ENCODE data around the gene LARP1. TPM values are rescaled to one million over a fixed set of nuclear protein-coding genes. Genes with fewer than 3 reads are reported as not detected.

LARP1 gene
- total and polyA plus RNA-seq, 2 experiments from 2014 or later, result 133 to 302 TPM

DNA sequence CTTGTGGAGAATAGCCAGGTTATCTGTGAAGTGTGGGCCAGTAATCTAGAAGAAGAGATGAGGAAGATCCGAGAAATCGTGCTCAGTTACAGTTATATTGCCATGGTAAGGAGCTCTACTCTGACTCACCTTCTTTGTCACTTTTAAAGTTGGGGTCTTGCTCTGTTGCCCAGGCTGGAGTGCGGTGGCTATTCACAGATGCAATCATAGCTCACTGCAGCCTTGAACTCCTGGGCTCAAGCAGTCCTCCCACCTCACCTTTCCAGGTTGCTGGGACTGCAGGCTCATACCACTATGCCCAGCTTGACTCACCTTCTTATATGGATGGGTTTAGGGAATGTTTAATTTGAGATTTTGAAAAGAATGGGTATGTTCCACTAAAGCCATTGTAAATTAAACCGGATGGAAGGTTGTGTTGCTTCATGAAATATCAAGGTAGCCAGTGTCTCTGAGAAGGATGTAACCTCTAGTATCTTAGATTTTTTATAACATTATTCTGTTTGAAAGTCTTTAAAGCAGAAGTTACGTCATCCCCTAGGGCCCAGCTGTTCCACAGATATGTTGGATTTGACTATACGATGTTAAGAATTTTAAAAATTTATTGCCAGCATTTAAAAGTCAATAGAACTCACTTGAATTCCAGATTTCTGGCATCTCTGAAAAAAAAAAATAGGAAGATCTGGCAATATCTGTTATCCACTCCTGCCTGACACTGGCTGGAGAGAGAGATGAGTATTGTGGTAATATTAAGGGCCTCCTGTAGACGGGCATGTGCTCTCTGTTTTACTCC is 108.3 kb downstream of the LARP1 start:
- H4K20me1 ChIP-seq (replicated peaks; ENCODE audit: insufficient read depth), result peaks cover 22% of the 10 kb centered on the region
- H3K27me3 ChIP-seq (ENCODE audit: insufficient read depth), result no peaks in the 10 kb centered on the region
- Mint-ChIP-seq H3K27me3 (ENCODE audit: insufficient read depth, low read depth, poor library complexity) (peaks cover 6% of the 10 kb centered on the region), H3K36me3 (ENCODE audit: low read depth) (peaks cover 41% of the 10 kb centered on the region), H3K27ac (no peak overlapping the region), H3K9me3 (no peaks in the 10 kb centered on the region), H3K4me1 (peaks cover 18% of the 10 kb centered on the region), H3K4me3 (no peak overlapping the region)
- peaks cover 18% of the 10 kb centered on the region for H3K4me1 ChIP-seq (ENCODE audit: insufficient read depth)
- no peak overlapping the region for H2AFZ ChIP-seq
- H3K4me3 ChIP-seq, result no peak overlapping the region
- no peaks in the 10 kb centered on the region for H3K9me2 ChIP-seq (ENCODE audit: insufficient read depth)
- H3K4me2 ChIP-seq, result no peak overlapping the region
- ATAC-seq (no peak), DNase-seq (ENCODE audit: low spot score) (no peak)
- peaks cover 29% of the 10 kb centered on the region for H3K36me3 ChIP-seq (ENCODE audit: insufficient read depth)
- H3F3A ChIP-seq (replicated peaks; ENCODE audit: low read depth), result 0 out of 2 replicates have a peak, but pooled peaks cover 13% of the 10 kb centered on the region
- H3K79me2 ChIP-seq (replicated peaks; ENCODE audit: insufficient read depth), result peaks cover 77% of the 10 kb centered on the region
- TF ChIP-seq, protein P1, sequence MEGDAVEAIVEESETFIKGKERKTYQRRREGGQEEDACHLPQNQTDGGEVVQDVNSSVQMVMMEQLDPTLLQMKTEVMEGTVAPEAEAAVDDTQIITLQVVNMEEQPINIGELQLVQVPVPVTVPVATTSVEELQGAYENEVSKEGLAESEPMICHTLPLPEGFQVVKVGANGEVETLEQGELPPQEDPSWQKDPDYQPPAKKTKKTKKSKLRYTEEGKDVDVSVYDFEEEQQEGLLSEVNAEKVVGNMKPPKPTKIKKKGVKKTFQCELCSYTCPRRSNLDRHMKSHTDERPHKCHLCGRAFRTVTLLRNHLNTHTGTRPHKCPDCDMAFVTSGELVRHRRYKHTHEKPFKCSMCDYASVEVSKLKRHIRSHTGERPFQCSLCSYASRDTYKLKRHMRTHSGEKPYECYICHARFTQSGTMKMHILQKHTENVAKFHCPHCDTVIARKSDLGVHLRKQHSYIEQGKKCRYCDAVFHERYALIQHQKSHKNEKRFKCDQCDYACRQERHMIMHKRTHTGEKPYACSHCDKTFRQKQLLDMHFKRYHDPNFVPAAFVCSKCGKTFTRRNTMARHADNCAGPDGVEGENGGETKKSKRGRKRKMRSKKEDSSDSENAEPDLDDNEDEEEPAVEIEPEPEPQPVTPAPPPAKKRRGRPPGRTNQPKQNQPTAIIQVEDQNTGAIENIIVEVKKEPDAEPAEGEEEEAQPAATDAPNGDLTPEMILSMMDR (conservative IDR thresholded peaks at IDR 0.05; ENCODE audit: low read depth in 2 of 2), result no peak
- no peak for TF ChIP-seq CREB1 (CRISPR knock-in tag; IDR thresholded peaks at IDR 0.05; ENCODE audit: low read depth)
- H3K27ac ChIP-seq (ENCODE audit: low read depth), result no peak overlapping the region

- Histone ChIP-seq H4K20me1 (replicated peaks; ENCODE audit: insufficient read depth) (peaks cover 25% of the 10 kb centered on the region), H3K4me3 (no peak overlapping the region), H3K9me2 (ENCODE audit: insufficient read depth) (no peaks in the 10 kb centered on the region), H3K4me1 (ENCODE audit: insufficient read depth) (peaks cover 3% of the 10 kb centered on the region; the same call in 1 of the 2 replicates), H3K27me3 (ENCODE audit: insufficient read depth) (no peaks in the 10 kb centered on the region), H2AFZ (no peak overlapping the region), H3K4me2 (no peak overlapping the region), H3K79me2 (replicated peaks; ENCODE audit: insufficient read depth) (peaks cover 59% of the 10 kb centered on the region), H3K27ac (ENCODE audit: low read depth) (no peak overlapping the region), H3F3A (replicated peaks; ENCODE audit: low read depth) (0 out of 2 replicates have a peak, but pooled peaks cover 9% of the 10 kb centered on the region), H3K36me3 (ENCODE audit: insufficient read depth) (peaks cover 37% of the 10 kb centered on the region)
- H3K27me3 Mint-ChIP-seq (ENCODE audit: insufficient read depth, low read depth, poor library complexity), result peaks cover 6% of the 10 kb centered on the region
- H3K27ac Mint-ChIP-seq, result no peak overlapping the region
- no peaks in the 10 kb centered on the region for H3K9me3 Mint-ChIP-seq
- H3K36me3 Mint-ChIP-seq (ENCODE audit: low read depth), result peaks cover 50% of the 10 kb centered on the region
- DNase-seq (ENCODE audit: low spot score) (no peak), ATAC-seq (no peak)
- H3K4me3 Mint-ChIP-seq, result no peak overlapping the region
- TF ChIP-seq ZNF114 (CRISPR knock-in tag; IDR thresholded peaks at IDR 0.05), result no peak
- H3K4me1 Mint-ChIP-seq, result peaks cover 5% of the 10 kb centered on the region
Observed at GRCh38 chr5:154865466-154866184, 110.4 kb downstream of the LARP1 start.

DNA sequence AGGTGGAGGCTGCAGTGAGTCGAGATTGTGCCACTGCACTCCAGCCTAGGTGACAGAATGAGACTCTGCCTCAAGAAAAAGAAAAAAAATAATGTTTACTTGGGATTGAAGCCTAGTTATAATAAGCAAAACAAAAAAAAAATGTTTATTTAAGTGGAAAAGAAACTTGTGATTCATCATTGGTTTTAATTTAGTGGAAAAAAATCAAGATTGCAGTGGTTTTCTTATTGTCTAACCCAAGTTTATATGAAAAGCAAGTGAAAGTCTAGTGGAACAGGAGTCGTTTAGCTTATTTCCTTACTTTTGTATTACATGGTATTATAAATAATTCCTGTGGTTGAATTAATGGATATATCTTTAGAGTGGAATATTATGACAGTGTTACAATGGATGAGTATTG is 111.7 kb downstream of the LARP1 start:
- DNase-seq (ENCODE audit: low spot score) (no peak), ATAC-seq (no peak)
- Histone ChIP-seq H4K20me1 (replicated peaks; ENCODE audit: insufficient read depth) (peaks cover 20% of the 10 kb centered on the region), H2AFZ (no peak overlapping the region), H3K4me1 (ENCODE audit: insufficient read depth) (no peaks in the 10 kb centered on the region), H3K4me2 (no peak overlapping the region), H3K27ac (ENCODE audit: low read depth) (no peak overlapping the region), H3K79me2 (replicated peaks; ENCODE audit: insufficient read depth) (peaks cover 46% of the 10 kb centered on the region), H3K27me3 (ENCODE audit: insufficient read depth) (no peaks in the 10 kb centered on the region), H3F3A (replicated peaks; ENCODE audit: low read depth) (0 out of 2 replicates have a peak, but pooled peaks cover 14% of the 10 kb centered on the region), H3K9me2 (ENCODE audit: insufficient read depth) (no peaks in the 10 kb centered on the region), H3K36me3 (ENCODE audit: insufficient read depth) (peaks cover 49% of the 10 kb centered on the region), H3K4me3 (no peak overlapping the region)
- Mint-ChIP-seq H3K4me1 (no peaks in the 10 kb centered on the region; the same call in 2 of the 3 replicates), H3K4me3 (no peak overlapping the region), H3K36me3 (ENCODE audit: low read depth) (peaks cover 60% of the 10 kb centered on the region), H3K9me3 (no peaks in the 10 kb centered on the region), H3K27ac (no peak overlapping the region), H3K27me3 (ENCODE audit: insufficient read depth, low read depth, poor library complexity) (peaks cover 5% of the 10 kb centered on the region)
- TF ChIP-seq EZH2phosphoT487 (IDR thresholded peaks at IDR 0.05; ENCODE audit: unreplicated experiment) (no peak), ZNF331 (CRISPR knock-in tag; IDR thresholded peaks at IDR 0.05; ENCODE audit: low read depth) (no peak), CREB1 (CRISPR knock-in tag; IDR thresholded peaks at IDR 0.05; ENCODE audit: low read depth) (no peak), ZNF114 (CRISPR knock-in tag; IDR thresholded peaks at IDR 0.05) (no peak), REST (IDR thresholded peaks at IDR 0.05; ENCODE audit: unreplicated experiment) (no peak), STAT1 (IDR thresholded peaks at IDR 0.05; ENCODE audit: unreplicated experiment) (no peak), EZH2 (IDR thresholded peaks at IDR 0.05; ENCODE audit: low read depth, unreplicated experiment) (no peak), POLR2AphosphoS5 (IDR thresholded peaks at IDR 0.05; ENCODE audit: low read depth) (no peak)
- TF ChIP-seq, protein P1 (conservative IDR thresholded peaks at IDR 0.05; ENCODE audit: low read depth in 2 of 2), result no peak

All from GM23338 (cell line).